Neutrophil (primary cell): ENCODE results near the gene ZNF581.

ENCODE experiments used
- H3K27ac ChIP-seq: fragments of 200-600 bp; sonication (generic); 2 replicates; pipeline ENCODE4 v1.5.1; 2016; ENCODE audit warnings: mild to moderate bottlenecking, moderate library complexity
- H3K27me3 ChIP-seq: fragments of 200-600 bp; sonication (generic); 2 replicates; pipeline ENCODE4 v1.6.0; 2016; ENCODE audit warnings: mild to moderate bottlenecking
- H3K36me3 ChIP-seq: fragments of 200-600 bp; sonication (generic); 2 replicates; pipeline ENCODE4 v1.5.1; 2017
- H3K4me1 ChIP-seq, 2 experiments: fragments of 200-600 bp in 1 of 2; sonication (generic) in 1 of 2; 1 replicate in 1 of 2; 2 replicates in 1 of 2; pipeline versions ENCODE4 v1.5.1 to v1.6.1; 2013 to 2016; ENCODE audit warnings: low read depth in 1 of 2, low read length in 1 of 2, mild to moderate bottlenecking in 1 of 2, moderate library complexity in 1 of 2; ENCODE audit not compliant: control insufficient read depth in 1 of 2, insufficient read depth in 1 of 2
- H3K4me3 ChIP-seq, 2 experiments: fragments of 200-600 bp in 1 of 2; sonication (generic) in 1 of 2; 1 replicate in 1 of 2; 2 replicates in 1 of 2; pipeline ENCODE4 v1.5.1; 2013 to 2016; ENCODE audit warnings: low read depth in 1 of 2, low read length in 1 of 2, mild to moderate bottlenecking in 1 of 2, moderate library complexity in 1 of 2
- H3K9me3 ChIP-seq: fragments of 200-600 bp; sonication (generic); 2 replicates; pipeline ENCODE4 v1.5.1; 2016
- TF ChIP-seq, protein P1 (sequence below): fragments of 200-600 bp; sonication (generic); IDR thresholded peaks from 2 replicates; pipeline ENCODE4 v1.5.1; 2016; ENCODE audit warnings: antibody characterized with exemption

Gene ZNF581

DNA sequence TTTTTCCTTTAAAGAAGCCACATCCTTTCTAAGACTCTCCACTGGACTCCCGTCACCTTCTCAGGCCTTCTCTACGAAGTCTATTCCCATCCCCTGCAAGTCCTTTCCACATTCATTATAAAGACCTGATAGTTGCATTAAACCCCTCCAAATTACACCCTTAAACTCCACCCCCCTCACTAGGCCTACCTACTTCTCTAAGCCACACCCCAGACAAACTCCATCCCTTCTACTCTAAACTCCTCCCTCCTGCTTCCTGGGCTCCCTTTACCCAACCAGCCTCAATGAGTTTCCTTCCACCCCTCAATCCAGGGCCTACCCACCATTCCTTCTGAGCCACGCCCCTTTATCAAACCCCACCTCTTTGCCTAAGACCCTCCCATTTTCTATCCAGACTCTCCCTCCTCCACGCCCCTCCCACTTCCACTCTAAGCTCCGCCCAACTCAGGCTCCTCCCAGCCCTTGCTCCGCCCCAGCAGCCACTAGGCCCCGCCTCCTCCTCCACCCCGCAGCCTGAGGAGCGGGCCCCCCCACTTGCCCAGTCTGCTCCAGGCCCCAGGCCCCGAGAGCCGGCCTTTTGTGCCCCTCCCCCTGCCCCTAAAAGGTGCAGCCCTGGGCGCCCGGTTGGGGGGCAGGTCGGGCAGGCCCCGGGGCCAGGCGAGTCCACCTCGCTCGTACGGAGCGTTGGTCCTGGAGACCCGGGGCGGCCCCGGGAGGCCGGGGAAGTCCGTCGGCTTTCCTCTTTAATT lies 44.6 kb upstream of the ZNF581 start:
- H3K4me1 ChIP-seq, result peaks cover 15 to 22% of the 10 kb centered on the region in 2 experiments
- H3K4me3 ChIP-seq, result peak overlapping the region; percentile 86 to 89
- TF ChIP-seq, protein P1, sequence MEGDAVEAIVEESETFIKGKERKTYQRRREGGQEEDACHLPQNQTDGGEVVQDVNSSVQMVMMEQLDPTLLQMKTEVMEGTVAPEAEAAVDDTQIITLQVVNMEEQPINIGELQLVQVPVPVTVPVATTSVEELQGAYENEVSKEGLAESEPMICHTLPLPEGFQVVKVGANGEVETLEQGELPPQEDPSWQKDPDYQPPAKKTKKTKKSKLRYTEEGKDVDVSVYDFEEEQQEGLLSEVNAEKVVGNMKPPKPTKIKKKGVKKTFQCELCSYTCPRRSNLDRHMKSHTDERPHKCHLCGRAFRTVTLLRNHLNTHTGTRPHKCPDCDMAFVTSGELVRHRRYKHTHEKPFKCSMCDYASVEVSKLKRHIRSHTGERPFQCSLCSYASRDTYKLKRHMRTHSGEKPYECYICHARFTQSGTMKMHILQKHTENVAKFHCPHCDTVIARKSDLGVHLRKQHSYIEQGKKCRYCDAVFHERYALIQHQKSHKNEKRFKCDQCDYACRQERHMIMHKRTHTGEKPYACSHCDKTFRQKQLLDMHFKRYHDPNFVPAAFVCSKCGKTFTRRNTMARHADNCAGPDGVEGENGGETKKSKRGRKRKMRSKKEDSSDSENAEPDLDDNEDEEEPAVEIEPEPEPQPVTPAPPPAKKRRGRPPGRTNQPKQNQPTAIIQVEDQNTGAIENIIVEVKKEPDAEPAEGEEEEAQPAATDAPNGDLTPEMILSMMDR, result no peak
- peaks cover 23% of the 10 kb centered on the region for H3K36me3 ChIP-seq
- no peaks in the 10 kb centered on the region for H3K9me3 ChIP-seq
- H3K27me3 ChIP-seq, result no peaks in the 10 kb centered on the region
- H3K27ac ChIP-seq, result peak overlapping the region; percentile 95

DNA sequence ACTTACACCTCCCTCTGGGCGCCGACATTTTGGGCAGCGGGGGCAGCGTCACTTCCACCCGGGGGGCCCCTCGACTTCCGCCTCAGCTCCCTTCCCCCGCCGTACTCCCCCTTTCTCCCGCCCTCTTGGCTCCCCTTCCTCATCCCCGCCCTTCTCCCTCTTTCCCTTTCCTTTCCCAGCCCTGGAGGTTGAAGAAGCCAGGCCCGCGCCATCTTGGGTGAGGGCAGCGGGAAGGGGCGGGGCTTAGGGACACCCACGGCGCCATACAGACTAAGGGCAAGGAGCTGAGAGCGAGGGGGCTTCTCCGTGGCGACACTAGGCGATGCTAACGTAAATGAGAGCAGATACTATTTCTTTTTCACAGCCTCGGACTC lies 44.0 kb upstream of the ZNF581 start, which contains the start of gene FIZ1:
Gene FIZ1 (minus strand): TSS at position 50 of the 374 bp plus-strand sequence. CDS start 1,652 bp downstream, outside the sequence.
- Histone ChIP-seq H3K9me3 (no peaks in the 10 kb centered on the region), H3K27ac (peak within 1 kb of the TSS; percentile 95), H3K27me3 (no peaks in the 10 kb centered on the region), H3K4me3 (peak within 1 kb of the TSS; percentile 86 to 89), H3K36me3 (peaks cover 23% of the 10 kb centered on the region), H3K4me1 (peaks cover 21 to 28% of the 10 kb centered on the region in 2 experiments)
- TF ChIP-seq, protein P1, result peak; percentile 24

DNA sequence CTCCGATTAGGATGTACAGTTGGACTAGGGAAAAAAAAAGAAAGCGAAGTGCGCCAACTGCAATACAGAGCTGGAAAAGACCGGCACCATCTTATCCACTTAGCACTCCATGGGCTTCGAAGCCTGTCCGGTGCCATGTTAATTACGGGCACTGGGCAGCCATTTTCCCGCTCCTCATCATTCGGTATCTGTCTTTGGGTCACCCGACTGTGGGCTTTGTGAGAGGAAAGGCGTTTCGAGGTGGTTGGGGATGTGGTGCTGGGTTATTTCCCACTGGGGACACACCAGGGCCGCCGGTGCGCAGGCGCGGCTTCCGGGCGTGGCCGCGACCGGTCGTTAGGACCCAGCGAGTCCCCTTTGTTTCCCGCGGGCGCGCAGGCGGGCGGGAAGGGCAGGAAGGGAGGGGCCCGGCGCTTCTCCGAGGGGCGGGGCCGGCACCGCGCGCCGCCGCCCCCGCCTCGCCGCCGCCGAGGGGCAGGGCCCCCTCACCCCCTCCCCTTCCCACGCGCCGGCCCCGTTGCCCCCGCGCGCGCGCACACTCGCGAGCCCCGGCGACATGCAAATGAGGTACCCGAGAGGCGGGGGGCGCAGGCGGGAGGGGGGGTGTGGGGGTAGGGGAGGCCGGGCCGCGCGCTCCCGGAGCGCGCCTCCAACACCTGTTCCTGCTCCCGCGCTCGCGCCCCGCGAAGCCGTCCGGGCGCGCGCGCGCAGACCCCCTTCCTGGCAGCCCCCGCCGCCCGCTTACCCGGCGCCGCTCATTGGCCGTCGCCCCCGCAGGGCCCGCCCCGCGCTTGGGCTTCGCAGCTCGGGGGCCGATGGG lies 43.4 kb upstream of the ZNF581 start, which contains the start of gene ZNF524:
Gene ZNF524 (plus strand): TSS at position 447 of the 820 bp plus-strand sequence. CDS start 1,825 bp downstream, outside the sequence.
- H3K36me3 ChIP-seq, result peaks cover 21% of the 10 kb centered on the region
- peak within 1 kb of the TSS; percentile 86 to 89 for H3K4me3 ChIP-seq
- no peaks in the 10 kb centered on the region for H3K27me3 ChIP-seq
- peak within 1 kb of the TSS; percentile 95 for H3K27ac ChIP-seq
- no peaks in the 10 kb centered on the region for H3K9me3 ChIP-seq
- H3K4me1 ChIP-seq, result peaks cover 26 to 34% of the 10 kb centered on the region in 2 experiments
- TF ChIP-seq, protein P1, result no peak

DNA sequence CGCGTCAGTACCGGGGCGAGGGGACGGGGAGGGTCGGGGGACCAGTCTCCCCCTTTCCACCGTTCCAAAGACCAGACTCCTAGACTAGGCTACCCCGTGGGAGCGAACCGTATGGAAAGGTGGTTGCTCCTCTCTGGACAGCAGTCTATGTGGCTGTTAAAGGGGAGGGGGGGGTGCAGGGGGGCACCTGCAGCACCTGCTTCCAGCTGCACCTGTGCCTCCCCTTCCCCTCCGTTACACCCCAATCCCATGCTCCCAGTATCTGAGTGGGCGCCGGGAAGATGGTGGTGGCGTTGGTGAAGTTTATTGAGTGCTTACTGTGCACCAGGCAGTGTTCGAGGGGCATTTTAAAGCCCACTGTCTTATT lies 42.8 kb upstream of the ZNF581 start:
- Histone ChIP-seq H3K27ac (peak overlapping the region; percentile 95), H3K4me1 (peaks cover 26 to 36% of the 10 kb centered on the region in 2 experiments)
- TF ChIP-seq, protein P1, result no peak

DNA sequence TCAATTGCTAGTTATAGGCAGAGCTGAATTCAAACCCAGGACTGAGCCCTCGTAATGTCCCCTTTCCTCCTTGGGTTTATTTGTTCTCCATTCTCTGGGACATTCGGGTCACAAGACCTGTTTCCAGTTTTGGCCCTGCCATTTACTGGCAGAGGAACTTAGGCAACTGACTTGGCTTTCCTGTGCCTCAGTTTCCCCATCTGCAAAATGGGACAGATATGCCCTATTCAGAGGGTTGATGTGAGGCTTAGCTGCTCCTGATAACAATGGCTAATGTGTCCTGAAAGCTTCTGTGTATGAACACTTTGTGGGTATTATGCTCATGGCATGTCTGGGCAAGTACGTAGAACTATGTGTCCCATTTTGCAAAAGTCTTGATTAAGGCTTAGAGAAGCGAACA lies 42.4 kb upstream of the ZNF581 start:
- Histone ChIP-seq H3K27me3 (no peaks in the 10 kb centered on the region), H3K4me3 (peak overlapping the region; percentile 86 to 89), H3K27ac (peak overlapping the region; percentile 95), H3K4me1 (peaks cover 30 to 40% of the 10 kb centered on the region in 2 experiments), H3K36me3 (peaks cover 13% of the 10 kb centered on the region), H3K9me3 (no peaks in the 10 kb centered on the region)
- TF ChIP-seq, protein P1, result no peak

More for the DNA sequence above, 42.8 kb upstream of the ZNF581 start:
- Histone ChIP-seq H3K4me3 (peak overlapping the region; percentile 86 to 89), H3K27me3 (no peaks in the 10 kb centered on the region), H3K9me3 (no peaks in the 10 kb centered on the region), H3K36me3 (peaks cover 15% of the 10 kb centered on the region)
